Measurements from ENCODE around the gene CARD16.

DNA sequence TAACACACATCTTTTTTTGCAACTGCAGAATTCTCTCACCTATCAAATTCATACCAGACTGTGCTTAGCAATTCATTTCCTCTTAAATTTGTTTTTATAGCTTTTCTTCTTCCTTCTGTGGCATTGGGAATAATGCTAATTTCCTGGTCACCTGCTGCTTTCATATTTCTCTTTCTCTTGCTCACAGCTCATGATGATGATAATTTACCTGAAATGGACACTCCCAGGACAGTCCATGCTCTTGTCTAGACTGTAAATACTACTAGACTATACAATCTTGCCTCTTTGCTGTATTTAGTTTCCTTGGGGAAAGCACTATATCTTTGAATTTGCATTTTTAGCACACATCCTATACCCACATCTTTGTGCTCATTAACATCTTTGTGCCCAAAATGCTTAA lies 37.7 kb downstream of the CARD16 start:
- no peak for TF ChIP-seq EZH2 (IDR thresholded peaks at IDR 0.05)
- no peak for TF ChIP-seq POLR2AphosphoS5 (IDR thresholded peaks at IDR 0.05; ENCODE audit: borderline replicate concordance, low read depth, low read length)

Data from SK-N-MC (cell line).